Neural progenitor cell (in vitro differentiated cells): ENCODE data around the gene KISS1.

ENCODE experiments used
- CTCF ChIP-seq: fragments of 200-600 bp; sonication (generic); IDR thresholded peaks from 2 replicates; pipeline ENCODE4 v1.5.1; 2017; ENCODE audit warnings: antibody characterized with exemption, mild to moderate bottlenecking
- EZH2phosphoT487 ChIP-seq: fragments of 200-600 bp; sonication (generic); IDR thresholded peaks from 2 replicates; pipeline ENCODE4 v1.6.1; 2017; ENCODE audit warnings: antibody characterized with exemption

- TF ChIP-seq CTCF (no peak), EZH2phosphoT487 (no peak)
These were observed 25.7 kb downstream of the KISS1 start for GRCh38 chr1:204170494-204171155.
